Globus pallidus (tissue), 1 donor: ENCODE data around the gene HHIP.

Experiments
- DNase-seq: peaks from one replicate; pipeline ENCODE4 v3.0.0-alpha.2; 2015; ENCODE audit warnings: low spot score

The HHIP gene

GRCh38 chr4:144656850-144657249 lies 10.9 kb downstream of the HHIP start:
- DNase-seq = no peak

GRCh38 chr4:144658015-144658567 lies 12.1 kb downstream of the HHIP start:
- no peak for DNase-seq

- DNase-seq = no peak
These were observed 12.9 kb downstream of the HHIP start for GRCh38 chr4:144658903-144659302.

- no peak for DNase-seq
These were observed 13.5 kb downstream of the HHIP start for GRCh38 chr4:144659447-144659846.

GRCh38 chr4:144663834-144664475 lies 18.0 kb downstream of the HHIP start:
- DNase-seq = no peak

- no peak for DNase-seq
These were observed 20.7 kb downstream of the HHIP start for GRCh38 chr4:144666539-144667175.

GRCh38 chr4:144667500-144667899 lies 21.5 kb downstream of the HHIP start:
- DNase-seq = no peak

- DNase-seq = no peak
These were observed 24.8 kb downstream of the HHIP start for GRCh38 chr4:144670776-144671175.

GRCh38 chr4:144674711-144675110 lies 28.8 kb downstream of the HHIP start:
- no peak for DNase-seq

GRCh38 chr4:144681806-144682205 lies 35.9 kb downstream of the HHIP start:
- DNase-seq = no peak

- DNase-seq = no peak
These were observed 37.6 kb downstream of the HHIP start for GRCh38 chr4:144683516-144683915.

- no peak for DNase-seq
These were observed 40.0 kb downstream of the HHIP start for GRCh38 chr4:144685911-144686310.

- no peak for DNase-seq
These were observed 41.0 kb downstream of the HHIP start for GRCh38 chr4:144686921-144687320.

GRCh38 chr4:144687466-144687865 lies 41.5 kb downstream of the HHIP start:
- DNase-seq = no peak

- no peak for DNase-seq
These were observed 42.1 kb downstream of the HHIP start for GRCh38 chr4:144688035-144688569.

- DNase-seq = no peak
These were observed 43.2 kb downstream of the HHIP start for GRCh38 chr4:144689125-144689524.

GRCh38 chr4:144695721-144696120 lies 49.8 kb downstream of the HHIP start:
- DNase-seq = no peak

- DNase-seq = no peak
These were observed 50.4 kb downstream of the HHIP start for GRCh38 chr4:144696376-144696775.

GRCh38 chr4:144699565-144699964 lies 53.6 kb downstream of the HHIP start:
- DNase-seq = no peak

- no peak for DNase-seq
These were observed 55.8 kb downstream of the HHIP start for GRCh38 chr4:144701683-144702233.

- no peak for DNase-seq
These were observed 57.5 kb downstream of the HHIP start for GRCh38 chr4:144703494-144703893.

- no peak for DNase-seq
These were observed 59.9 kb downstream of the HHIP start for GRCh38 chr4:144705601-144706590.
